Activated CD8-positive, alpha-beta memory T cell treated with anti-CD3 and anti-CD28 coated beads, Interleukin-2, amount 50 U/mL, for 1 hour (primary cell): ENCODE measurements around the gene CRYM.
"Not testable (repeated sequence)": the region's sequence is repeated elsewhere in the genome, so short reads cannot be mapped to it uniquely, and the experiment has no call there.

ENCODE experiments used
- DNase-seq: peaks from one replicate; pipeline ENCODE4 v3.0.0-alpha.2; 2020; ENCODE audit errors: extremely low read depth

CRYM gene

DNA sequence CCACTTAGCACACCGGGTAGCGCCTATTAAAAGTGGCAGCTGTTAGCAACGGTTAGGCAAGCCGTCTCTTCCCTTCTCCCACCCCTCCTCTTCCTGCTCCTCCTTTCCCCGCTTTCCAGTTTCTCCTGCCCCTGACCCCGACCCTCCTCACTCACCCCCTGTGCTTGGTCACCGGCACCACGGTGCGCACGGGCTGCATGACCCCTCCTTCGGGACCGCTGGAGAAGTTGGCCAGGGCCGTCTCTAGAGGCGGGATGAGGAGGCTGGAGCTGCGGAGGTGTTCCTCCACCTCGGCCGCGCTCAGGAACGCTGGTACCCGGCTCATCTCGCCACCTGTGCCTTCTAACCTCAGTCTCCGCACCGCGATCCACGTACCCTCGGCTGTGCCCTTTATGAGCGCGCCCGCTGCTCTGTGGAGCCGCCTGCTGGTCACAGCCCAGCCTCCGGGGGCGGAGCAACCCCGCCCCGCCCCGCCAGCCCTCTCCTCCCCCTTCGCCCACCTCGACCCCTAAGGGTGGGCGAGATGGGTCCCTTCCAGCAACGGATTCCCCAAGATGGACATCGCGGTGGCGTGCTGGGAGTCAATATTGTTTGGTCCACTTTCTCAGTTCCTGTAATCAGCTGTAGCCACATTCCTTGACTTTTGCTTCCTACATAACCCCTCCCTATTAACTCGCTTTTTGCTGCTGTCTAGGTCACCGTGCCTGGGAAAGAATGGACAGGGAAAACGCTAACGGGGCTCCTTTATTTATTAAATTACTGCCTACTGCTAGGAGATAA, at the start of gene CRYM:
Gene CRYM (minus strand): TSS at position 364 of the 780 bp plus-strand sequence. CDS start 39 bp downstream, at position 325.
- no peak for DNase-seq

- DNase-seq, result no peak
Measured at GRCh38 chr16:21327046-21327445, 49.0 kb upstream of the CRYM start.

DNA sequence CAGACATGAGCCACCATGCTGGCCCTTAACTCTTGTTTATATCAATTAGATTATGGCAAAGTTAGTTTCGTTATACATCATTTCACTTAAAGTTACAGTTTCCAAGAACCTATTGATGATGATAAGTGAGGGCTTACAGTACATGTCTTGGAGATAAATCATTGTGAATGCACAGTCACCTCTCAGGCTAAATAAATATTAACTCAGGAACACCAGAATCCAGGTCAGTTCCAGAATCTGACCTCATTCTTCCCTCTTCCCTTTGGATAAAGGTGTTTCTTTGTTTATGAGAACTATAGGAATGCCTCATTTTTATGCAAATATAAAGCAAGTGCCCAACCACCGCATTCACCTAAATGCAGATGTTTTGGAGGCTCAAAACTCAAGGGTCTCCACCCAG, 48.4 kb upstream of the CRYM start:
- DNase-seq, result no peak

GRCh38 chr16:21324267-21324666, 46.2 kb upstream of the CRYM start:
- DNase-seq, result no peak

DNA sequence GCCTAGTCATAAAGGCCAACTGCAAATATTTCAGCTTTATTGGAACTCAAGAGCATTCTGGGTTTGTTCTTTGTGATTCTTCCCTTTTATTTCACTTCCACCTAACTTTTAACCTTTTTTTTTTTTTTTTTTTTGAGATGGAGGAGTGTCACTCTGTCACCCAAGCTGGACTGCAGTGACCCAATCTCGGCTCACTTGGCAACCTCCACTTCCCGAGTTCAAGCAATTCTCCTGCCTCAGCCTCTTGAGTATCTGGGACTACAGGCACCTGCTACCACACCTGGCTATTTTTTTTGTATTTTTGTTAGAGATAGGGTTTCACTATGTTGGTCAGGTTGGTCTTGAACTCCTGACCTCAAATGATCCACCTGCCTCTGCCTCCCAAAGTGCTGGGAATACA, 44.2 kb upstream of the CRYM start:
- not testable (repeated sequence) for DNase-seq

- DNase-seq, result no peak
Measured at GRCh38 chr16:21321736-21322135, 43.6 kb upstream of the CRYM start.

GRCh38 chr16:21314339-21314738, 36.2 kb upstream of the CRYM start:
- DNase-seq, result no peak

- DNase-seq, result not testable (repeated sequence)
Measured at GRCh38 chr16:21312863-21313372, 34.8 kb upstream of the CRYM start.

DNA sequence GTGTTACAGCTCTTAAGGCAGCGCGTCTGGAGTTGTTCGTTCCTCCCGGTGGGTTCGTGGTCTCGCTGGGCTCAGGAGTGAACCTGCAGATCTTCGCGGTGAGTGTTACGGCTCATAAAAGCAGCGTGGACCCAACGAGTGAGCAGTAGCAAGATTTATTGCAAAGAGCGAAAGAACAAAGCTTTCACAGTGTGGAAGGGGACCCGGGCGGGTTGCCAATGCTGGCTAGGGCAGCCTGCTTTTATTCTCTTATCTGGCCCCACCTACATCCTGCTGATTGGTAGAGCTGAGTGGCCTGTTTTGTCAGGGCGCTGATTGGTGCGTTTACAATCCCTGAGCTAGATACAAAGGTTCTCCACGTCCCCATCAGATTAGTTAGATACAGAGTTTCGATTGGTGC, 34.0 kb upstream of the CRYM start:
- not testable (repeated sequence) for DNase-seq

DNA sequence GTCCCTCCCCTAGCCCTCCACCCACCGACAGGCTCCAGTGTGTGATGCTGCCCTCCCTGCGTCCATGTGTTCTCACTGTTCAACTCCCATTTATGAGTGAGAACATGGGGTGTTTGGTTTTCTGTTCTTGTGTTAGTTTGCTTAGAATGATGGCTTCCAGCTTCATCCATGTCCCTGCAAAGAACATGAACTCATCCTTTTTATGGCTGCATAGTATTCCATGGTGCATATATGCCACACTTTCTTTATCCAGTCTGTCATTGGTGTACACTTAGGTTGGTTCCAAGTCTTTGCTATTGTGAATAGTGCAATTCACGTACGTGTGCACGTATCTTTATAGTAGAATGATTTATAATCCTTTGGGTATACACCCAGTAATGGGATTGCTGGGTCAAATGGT, 28.6 kb upstream of the CRYM start:
- not testable (repeated sequence) for DNase-seq

GRCh38 chr16:21302898-21303528, 24.9 kb upstream of the CRYM start:
- no peak for DNase-seq

GRCh38 chr16:21302454-21302853, 24.4 kb upstream of the CRYM start:
- no peak for DNase-seq

GRCh38 chr16:21301895-21302291, 23.8 kb upstream of the CRYM start:
- no peak for DNase-seq

DNA sequence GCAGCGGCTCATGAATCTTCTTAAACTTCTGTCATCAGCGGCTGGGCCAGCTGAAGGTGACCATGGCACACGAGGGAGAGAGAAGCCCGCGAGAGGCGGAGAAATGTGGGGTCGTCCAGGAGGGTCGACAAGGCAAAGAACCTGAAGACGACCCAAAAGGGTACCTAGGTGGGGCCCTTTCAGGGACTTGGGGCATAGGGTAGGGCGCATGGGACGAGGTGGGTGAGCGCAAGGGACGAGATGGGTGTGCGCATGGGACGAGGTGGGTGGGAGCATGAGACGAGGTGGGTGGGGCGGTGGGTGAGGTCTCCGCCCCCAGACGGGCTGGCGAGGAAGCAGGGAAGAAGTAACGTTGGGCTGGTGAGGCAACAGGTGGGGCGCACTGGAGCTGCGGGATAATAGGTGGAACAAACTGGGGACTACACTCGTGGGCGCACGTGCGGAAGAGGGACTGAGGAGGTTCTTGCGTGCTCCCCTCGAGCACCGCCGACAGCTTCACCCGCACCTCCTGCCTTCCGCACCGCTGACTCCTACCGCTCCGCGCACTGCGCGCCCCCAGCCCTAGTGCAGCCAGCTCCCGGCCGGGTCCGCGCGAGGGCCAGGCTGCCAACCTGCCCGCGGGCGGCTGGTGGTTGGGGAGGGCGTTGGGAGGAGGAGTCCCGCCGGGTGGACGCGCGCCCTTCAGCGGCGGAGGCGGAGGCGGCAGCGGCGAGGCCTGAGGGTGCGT, 23.2 kb upstream of the CRYM start:
- no peak for DNase-seq

DNA sequence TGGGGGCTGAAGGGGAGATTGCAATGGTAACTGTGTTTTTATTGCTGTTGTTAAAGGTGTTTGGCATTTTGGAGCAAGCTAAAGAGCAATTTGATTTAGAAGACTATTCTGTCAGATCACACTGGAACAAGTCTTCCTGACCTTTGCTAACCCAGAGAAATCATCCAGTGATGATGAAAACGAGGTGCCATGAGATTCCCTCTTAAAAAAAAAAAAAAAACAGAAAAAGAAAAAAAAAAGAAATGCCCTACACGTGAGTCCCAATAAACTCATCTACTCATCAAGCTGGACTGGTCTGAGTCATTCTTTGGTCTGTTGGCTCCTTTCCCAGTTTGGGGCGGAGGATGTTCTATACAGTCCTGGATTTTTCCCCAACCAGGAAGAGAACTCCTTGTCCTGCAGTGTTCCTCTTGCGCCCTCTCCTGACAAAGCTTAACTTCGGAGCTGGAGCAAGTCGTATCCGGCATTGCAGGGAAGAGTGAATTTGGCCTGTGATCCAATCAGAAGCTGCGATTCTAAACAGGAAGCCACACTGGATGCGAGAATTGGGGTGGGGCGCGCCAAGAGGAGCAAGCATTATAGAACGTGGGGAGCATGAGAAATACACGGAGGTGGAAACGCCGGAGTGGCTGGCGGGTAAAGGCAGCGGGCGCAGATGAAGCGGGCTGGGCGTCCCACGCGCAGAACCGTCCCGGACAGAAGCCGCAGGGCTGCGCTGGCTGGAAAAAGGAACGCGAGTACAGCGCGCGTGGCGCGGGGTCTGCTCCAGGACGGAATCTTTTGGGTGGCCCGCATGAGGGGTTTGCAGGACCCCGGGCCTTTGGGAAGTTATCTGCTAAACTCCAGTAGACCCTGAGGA, 22.4 kb upstream of the CRYM start:
- DNase-seq, result no peak

DNA sequence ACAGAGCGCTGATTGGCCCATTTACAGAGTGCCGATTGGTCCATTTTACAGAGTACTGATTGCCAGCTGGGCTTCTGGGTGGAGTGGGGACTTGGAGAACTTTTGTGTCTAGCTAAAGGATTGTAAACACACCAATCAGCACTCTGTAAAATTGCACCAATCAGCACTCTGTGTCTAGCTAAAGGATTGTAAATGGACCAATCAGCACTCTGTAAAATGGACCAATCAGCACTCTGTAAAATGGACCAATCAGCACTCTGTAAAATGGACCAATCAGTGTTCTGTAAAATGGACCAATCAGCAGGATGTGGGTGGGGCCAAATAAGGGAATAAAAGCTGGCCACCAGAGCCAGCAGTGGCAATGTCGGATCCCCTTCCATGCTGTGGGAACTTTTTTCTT, 11.7 kb upstream of the CRYM start:
- not testable (repeated sequence) for DNase-seq

GRCh38 chr16:21285314-21285713, 7.2 kb upstream of the CRYM start:
- no peak for DNase-seq

GRCh38 chr16:21284414-21284813, 6.3 kb upstream of the CRYM start:
- no peak for DNase-seq

DNA sequence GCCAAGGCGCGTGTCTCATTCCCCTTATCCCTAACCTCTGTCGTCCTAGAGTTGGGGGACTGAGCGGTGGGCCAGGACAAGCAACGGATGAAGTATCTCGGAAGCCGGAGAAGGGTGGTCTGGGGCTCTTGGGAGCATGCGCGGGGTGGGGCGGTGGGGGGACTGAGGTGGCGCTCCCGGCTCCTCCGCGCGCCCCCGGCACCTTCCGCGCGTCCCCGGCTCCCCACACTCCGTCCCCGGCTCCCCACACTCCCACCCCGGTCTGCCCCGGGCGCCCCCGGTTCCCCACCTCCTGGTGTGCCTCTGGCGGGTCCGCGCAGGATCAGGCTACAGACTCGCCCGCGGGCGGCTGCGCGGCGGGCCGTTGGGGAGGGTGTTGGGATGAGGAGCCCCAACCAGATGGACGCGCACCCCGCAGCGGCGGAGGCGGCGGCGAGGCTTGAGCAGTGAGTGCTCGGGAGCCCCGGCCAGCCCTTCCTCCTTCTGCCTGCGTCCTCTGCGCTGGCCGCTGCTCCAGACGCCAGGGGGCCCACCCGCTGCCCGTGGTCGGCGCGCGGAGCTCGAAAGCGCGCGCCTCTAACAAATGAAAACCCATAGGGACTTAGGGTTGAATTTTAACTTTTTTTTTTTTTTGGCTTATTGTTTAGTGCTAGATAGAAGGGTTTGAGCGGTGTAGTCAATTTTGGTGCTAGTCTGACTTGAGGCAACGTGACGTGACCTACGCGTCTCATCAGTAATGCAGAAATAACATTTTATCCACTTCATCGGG, 5.6 kb upstream of the CRYM start:
- no peak for DNase-seq

DNA sequence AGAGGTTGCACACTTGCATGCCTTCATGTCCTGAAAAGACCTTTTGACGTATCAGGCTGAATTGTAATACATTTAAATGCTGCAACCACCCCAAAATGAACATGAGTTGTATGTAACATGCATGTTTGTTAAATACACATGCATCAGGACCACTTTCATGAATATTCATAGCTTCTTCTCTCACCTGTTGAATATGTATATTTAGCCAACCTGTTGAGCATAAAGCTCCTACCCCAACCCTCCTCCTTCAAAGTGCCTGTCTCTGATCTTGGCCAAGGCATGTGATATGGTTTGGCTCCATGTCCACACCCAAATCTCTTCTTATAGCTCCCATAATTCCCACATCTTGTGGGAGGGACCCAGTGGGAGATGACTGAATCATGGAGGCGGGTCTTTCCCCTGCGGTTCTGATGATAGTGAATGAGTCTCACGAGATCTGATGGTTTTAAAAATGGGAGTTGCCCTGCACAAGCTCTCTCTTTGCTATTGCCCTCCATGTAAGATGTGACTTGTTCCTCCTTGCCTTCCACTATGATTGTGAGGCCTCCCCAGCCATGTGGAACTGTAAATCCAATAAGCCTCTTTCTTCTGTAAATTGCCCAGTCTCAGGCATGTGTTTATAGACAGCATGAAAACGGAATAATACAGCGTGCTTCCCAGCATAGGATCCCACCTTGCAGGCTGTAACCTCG, 3.8 kb upstream of the CRYM start:
- no peak for DNase-seq
